Vagina (tissue), 2 donors: Measurements from ENCODE around the gene TM9SF2.

ENCODE experiments used
- CTCF ChIP-seq, 3 experiments: fragments of 450-650 bp in 2 of 3; fragments of 200-600 bp in 1 of 3; sonication (generic) in 1 of 3; IDR thresholded peaks; one replicate each; pipeline ENCODE4 v1.5.1; 2017 to 2019; ENCODE audit warnings: antibody characterized with exemption in 3 of 3, mild to moderate bottlenecking in 2 of 3, moderate library complexity in 2 of 3
- POLR2A ChIP-seq, 2 donors: fragments of 450-650 bp; IDR thresholded peaks; one replicate each; pipeline ENCODE4 v1.6.1; 2017; ENCODE audit warnings: antibody characterized with exemption in 2 of 2, mild to moderate bottlenecking in 2 of 2, moderate library complexity in 2 of 2

- TF ChIP-seq CTCF (IDR thresholded peaks at IDR 0.05): no peak
- no peak for TF ChIP-seq POLR2A (IDR thresholded peaks at IDR 0.05)
These were observed 77.0 kb downstream of the TM9SF2 start for GRCh38 chr13:99577934-99578917.
